ENCODE results near the gene TMEM72. TPM values are rescaled to one million over a fixed set of nuclear protein-coding genes. Genes with fewer than 3 reads are reported as not detected.

TMEM72 gene
- total RNA-seq, 2 experiments from 2014 or later = not detected

GRCh38 chr10:44950326-44951225 is 39.4 kb downstream of the TMEM72 start:
- ChIA-PET CTCF (no interaction called here), POLR2A (no interaction called here)
- Mint-ChIP-seq H3K36me3 (ENCODE audit: low read depth) (no peaks in the 10 kb centered on the region), H3K9me3 (ENCODE audit: low read depth) (no peaks in the 10 kb centered on the region), H3K4me1 (peaks cover 2% of the 10 kb centered on the region), H3K27me3 (no peaks in the 10 kb centered on the region), H3K4me3 (no peak overlapping the region), H3K27ac (no peak overlapping the region)
- intact Hi-C loops (cut with DNase I, micrococcal nuclease) = no loop called here
- ATAC-seq (no peak), DNase-seq (no peak)

- Mint-ChIP-seq H3K4me3 (no peak overlapping the region), H3K36me3 (ENCODE audit: low read depth) (peaks cover 6% of the 10 kb centered on the region), H3K27ac (no peak overlapping the region), H3K4me1 (peaks cover 3% of the 10 kb centered on the region), H3K9me3 (ENCODE audit: low read depth) (no peaks in the 10 kb centered on the region), H3K27me3 (no peaks in the 10 kb centered on the region)
- no peak for ATAC-seq
- intact Hi-C loops (cut with DNase I, micrococcal nuclease) = no loop called here
- ChIA-PET CTCF (interaction anchor here (0.6 to 0.9 kb wide), 2 partner anchors 20 to 27 kb away, joined by 3 read pairs; no protein-coding TSS in a partner anchor), POLR2A (no interaction called here)
- no peak for DNase-seq
Measured at GRCh38 chr10:44951576-44952226, 40.6 kb downstream of the TMEM72 start.

GRCh38 chr10:44952779-44953231 is 41.7 kb downstream of the TMEM72 start:
- Mint-ChIP-seq H3K27me3 (no peaks in the 10 kb centered on the region), H3K4me1 (peaks cover 6% of the 10 kb centered on the region), H3K4me3 (no peak overlapping the region), H3K9me3 (ENCODE audit: low read depth) (peaks cover 3% of the 10 kb centered on the region), H3K36me3 (ENCODE audit: low read depth) (peaks cover 11% of the 10 kb centered on the region), H3K27ac (no peak overlapping the region)
- CTCF ChIA-PET = interaction anchor here (0.9 to 1.6 kb wide), 3 partner anchors 15 to 25 kb away, joined by 3 to 6 read pairs (median 3); no protein-coding TSS in a partner anchor
- POLR2A ChIA-PET = no interaction called here
- no peak for ATAC-seq
- DNase-seq = no peak
- intact Hi-C loops (cut with DNase I, micrococcal nuclease) = no loop called here

- Mint-ChIP-seq H3K4me1 (peaks cover 16% of the 10 kb centered on the region), H3K27me3 (no peaks in the 10 kb centered on the region), H3K9me3 (ENCODE audit: low read depth) (peaks cover 3% of the 10 kb centered on the region), H3K4me3 (no peak overlapping the region), H3K27ac (no peak overlapping the region), H3K36me3 (ENCODE audit: low read depth) (peaks cover 11% of the 10 kb centered on the region)
- ChIA-PET CTCF (interaction anchor here (1.5 to 1.6 kb wide), 2 partner anchors 16 to 27 kb away, joined by 3 to 6 read pairs; no protein-coding TSS in a partner anchor), POLR2A (no interaction called here)
- no peak for DNase-seq
- no peak for ATAC-seq
- intact Hi-C loops (cut with DNase I, micrococcal nuclease) = no loop called here
Measured at GRCh38 chr10:44954042-44954441, 42.9 kb downstream of the TMEM72 start.

- intact Hi-C loops (cut with DNase I, micrococcal nuclease) = no loop called here
- Mint-ChIP-seq H3K9me3 (ENCODE audit: low read depth) (peaks cover 3% of the 10 kb centered on the region), H3K4me1 (peaks cover 16% of the 10 kb centered on the region), H3K36me3 (ENCODE audit: low read depth) (peaks cover 11% of the 10 kb centered on the region), H3K4me3 (no peak overlapping the region), H3K27me3 (no peaks in the 10 kb centered on the region), H3K27ac (no peak overlapping the region)
- ChIA-PET CTCF (no interaction called here), POLR2A (no interaction called here)
- DNase-seq (no peak), ATAC-seq (no peak)
Measured at GRCh38 chr10:44954962-44955361, 43.8 kb downstream of the TMEM72 start.

GRCh38 chr10:44955413-44956070 is 44.4 kb downstream of the TMEM72 start:
- no peak overlapping the region for H3K4me3 Mint-ChIP-seq
- intact Hi-C loops (cut with DNase I, micrococcal nuclease) = no loop called here
- no peaks in the 10 kb centered on the region for H3K27me3 Mint-ChIP-seq
- H3K4me1 Mint-ChIP-seq = peaks cover 19% of the 10 kb centered on the region
- peaks cover 11% of the 10 kb centered on the region for H3K36me3 Mint-ChIP-seq (ENCODE audit: low read depth)
- H3K9me3 Mint-ChIP-seq (ENCODE audit: low read depth) = peaks cover 3% of the 10 kb centered on the region
- POLR2A ChIA-PET = no interaction called here
- no peak overlapping the region for H3K27ac Mint-ChIP-seq
- no peak for DNase-seq
- CTCF ChIA-PET = no interaction called here
- no peak for ATAC-seq

GRCh38 chr10:44956226-44956625 is 45.1 kb downstream of the TMEM72 start:
- Mint-ChIP-seq H3K27ac (no peak overlapping the region), H3K4me1 (peaks cover 19% of the 10 kb centered on the region), H3K9me3 (ENCODE audit: low read depth) (peaks cover 3% of the 10 kb centered on the region), H3K4me3 (no peak overlapping the region), H3K27me3 (no peaks in the 10 kb centered on the region), H3K36me3 (ENCODE audit: low read depth) (peaks cover 11% of the 10 kb centered on the region)
- CTCF ChIA-PET = no interaction called here
- intact Hi-C loops (cut with DNase I, micrococcal nuclease) = no loop called here
- DNase-seq = no peak
- ATAC-seq = no peak
- POLR2A ChIA-PET = no interaction called here

- H3K27ac Mint-ChIP-seq = no peak overlapping the region
- ATAC-seq (no peak), DNase-seq (no peak)
- no peaks in the 10 kb centered on the region for H3K27me3 Mint-ChIP-seq
- peaks cover 11% of the 10 kb centered on the region for H3K36me3 Mint-ChIP-seq (ENCODE audit: low read depth)
- H3K9me3 Mint-ChIP-seq (ENCODE audit: low read depth) = peaks cover 3% of the 10 kb centered on the region
- no peak overlapping the region for H3K4me3 Mint-ChIP-seq
- ChIA-PET POLR2A (no interaction called here), CTCF (interaction anchor here (0.9 kb wide), 1 partner anchor 9 kb away, joined by 3 read pairs; no protein-coding TSS in a partner anchor)
- H3K4me1 Mint-ChIP-seq = peaks cover 19% of the 10 kb centered on the region
- intact Hi-C loops (cut with DNase I, micrococcal nuclease) = no loop called here
Measured at GRCh38 chr10:44956717-44957706, 45.9 kb downstream of the TMEM72 start.

- Mint-ChIP-seq H3K36me3 (ENCODE audit: low read depth) (peaks cover 11% of the 10 kb centered on the region), H3K4me3 (peak overlapping the region; percentile 80), H3K27ac (peak overlapping the region; percentile 70), H3K27me3 (no peaks in the 10 kb centered on the region), H3K9me3 (ENCODE audit: low read depth) (peaks cover 3% of the 10 kb centered on the region), H3K4me1 (peaks cover 19% of the 10 kb centered on the region)
- no peak for ATAC-seq
- ChIA-PET CTCF (interaction anchor here (0.6 kb wide), 1 partner anchor 13 kb away, joined by 3 read pairs; no protein-coding TSS in a partner anchor), POLR2A (no interaction called here)
- DNase-seq = no peak
- intact Hi-C loops (cut with DNase I, micrococcal nuclease) = loop anchor here (2.0 kb wide), 3 partner anchors 16 to 1072 kb away; partner anchors contain the start of genes NCOA4 (in 1 of the 2) and ZNF22 (in 1 of the 2)
Measured at GRCh38 chr10:44958196-44958897, 47.2 kb downstream of the TMEM72 start.

GRCh38 chr10:44958898-44959246 is 47.7 kb downstream of the TMEM72 start:
- ATAC-seq = no peak
- Mint-ChIP-seq H3K4me1 (peaks cover 19% of the 10 kb centered on the region), H3K27ac (peak overlapping the region; percentile 70), H3K9me3 (ENCODE audit: low read depth) (peaks cover 3% of the 10 kb centered on the region), H3K4me3 (peak overlapping the region; percentile 80), H3K36me3 (ENCODE audit: low read depth) (peaks cover 11% of the 10 kb centered on the region), H3K27me3 (no peaks in the 10 kb centered on the region)
- ChIA-PET POLR2A (no interaction called here), CTCF (no interaction called here)
- no peak for DNase-seq
- intact Hi-C loops (cut with DNase I, micrococcal nuclease) = loop anchor here (1.0 to 2.0 kb wide), 6 partner anchors 16 to 1072 kb away; partner anchors contain the start of genes ZNF22 (in 2 of the 2), NCOA4 (in 1 of the 2) and ZFAND4 (in 1 of the 2)

All from activated CD4-positive, alpha-beta T cell treated with anti-CD3 and anti-CD28 coated beads for 36 hours (primary cell).